AG10803 (cell line): ENCODE results near the gene ARHGAP28.

Experiments
- DNase-seq: peaks from one replicate; pipeline ENCODE4 v3.0.0; 2010; ENCODE audit warnings: low read depth
- H3K4me3 ChIP-seq: 2 replicates; pipeline ENCODE4 v1.5.1; 2011; ENCODE audit warnings: mild to moderate bottlenecking, low read length, control low read depth
- TF ChIP-seq, protein P1 (sequence below): conservative IDR thresholded peaks from 2 replicates; pipeline ENCODE4 v1.5.1; 2011; ENCODE audit warnings: mild to moderate bottlenecking, low read length, control low read depth, inconsistent platforms

The ARHGAP28 gene

DNA sequence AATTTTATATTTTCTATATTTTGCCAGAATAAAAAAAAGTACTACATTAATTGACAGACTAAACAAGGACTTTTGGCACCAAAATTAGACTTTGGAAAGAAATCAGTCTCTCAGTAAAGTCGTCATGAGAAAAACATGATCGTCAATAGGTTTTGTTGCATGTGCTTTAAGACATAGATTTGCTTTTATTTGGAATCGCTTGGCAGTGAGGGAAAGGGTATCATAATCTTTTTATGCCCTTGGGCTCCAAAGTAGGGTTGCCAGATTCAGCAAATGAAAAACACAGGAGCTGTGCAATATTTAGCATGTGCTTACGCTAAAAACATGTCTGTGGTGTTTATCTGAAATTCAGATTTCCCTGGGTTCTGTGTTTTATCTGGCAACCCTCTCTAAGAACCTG, 210.5 kb downstream of the ARHGAP28 start:
- no peak for DNase-seq
- H3K4me3 ChIP-seq, result no peak overlapping the region
- TF ChIP-seq, protein P1, sequence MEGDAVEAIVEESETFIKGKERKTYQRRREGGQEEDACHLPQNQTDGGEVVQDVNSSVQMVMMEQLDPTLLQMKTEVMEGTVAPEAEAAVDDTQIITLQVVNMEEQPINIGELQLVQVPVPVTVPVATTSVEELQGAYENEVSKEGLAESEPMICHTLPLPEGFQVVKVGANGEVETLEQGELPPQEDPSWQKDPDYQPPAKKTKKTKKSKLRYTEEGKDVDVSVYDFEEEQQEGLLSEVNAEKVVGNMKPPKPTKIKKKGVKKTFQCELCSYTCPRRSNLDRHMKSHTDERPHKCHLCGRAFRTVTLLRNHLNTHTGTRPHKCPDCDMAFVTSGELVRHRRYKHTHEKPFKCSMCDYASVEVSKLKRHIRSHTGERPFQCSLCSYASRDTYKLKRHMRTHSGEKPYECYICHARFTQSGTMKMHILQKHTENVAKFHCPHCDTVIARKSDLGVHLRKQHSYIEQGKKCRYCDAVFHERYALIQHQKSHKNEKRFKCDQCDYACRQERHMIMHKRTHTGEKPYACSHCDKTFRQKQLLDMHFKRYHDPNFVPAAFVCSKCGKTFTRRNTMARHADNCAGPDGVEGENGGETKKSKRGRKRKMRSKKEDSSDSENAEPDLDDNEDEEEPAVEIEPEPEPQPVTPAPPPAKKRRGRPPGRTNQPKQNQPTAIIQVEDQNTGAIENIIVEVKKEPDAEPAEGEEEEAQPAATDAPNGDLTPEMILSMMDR, result no peak

- H3K4me3 ChIP-seq, result no peak overlapping the region
- TF ChIP-seq, protein P1, result no peak
- no peak for DNase-seq
Observed at GRCh38 chr18:6940451-6940850, 210.9 kb downstream of the ARHGAP28 start.

GRCh38 chr18:6941996-6942395, 212.5 kb downstream of the ARHGAP28 start:
- H3K4me3 ChIP-seq, result no peak overlapping the region
- DNase-seq, result no peak
- TF ChIP-seq, protein P1, result no peak

- no peak for DNase-seq
- no peak overlapping the region for H3K4me3 ChIP-seq
- TF ChIP-seq, protein P1, result no peak
Observed at GRCh38 chr18:6942742-6943141, 213.2 kb downstream of the ARHGAP28 start.

GRCh38 chr18:6943143-6943542, 213.6 kb downstream of the ARHGAP28 start:
- H3K4me3 ChIP-seq, result no peak overlapping the region
- TF ChIP-seq, protein P1, result no peak
- no peak for DNase-seq

GRCh38 chr18:6947338-6948030, 218.0 kb downstream of the ARHGAP28 start:
- H3K4me3 ChIP-seq, result no peak overlapping the region
- TF ChIP-seq, protein P1, result no peak
- DNase-seq, result no peak

- no peak overlapping the region for H3K4me3 ChIP-seq
- no peak for DNase-seq
- TF ChIP-seq, protein P1, result no peak
Observed at GRCh38 chr18:6948281-6949055, 219.0 kb downstream of the ARHGAP28 start.
